HepG2 (cell line): ENCODE results near the gene CGREF1. TPM values are rescaled to one million over a fixed set of nuclear protein-coding genes. Genes with fewer than 3 reads are reported as not detected.

Experiments
- BCL3 ChIP-seq: sonication (generic); formaldehyde crosslinking; IDR thresholded peaks from 2 replicates; pipeline ENCODE4 v1.5.1; 2020; ENCODE audit warnings: mild to moderate bottlenecking, missing genetic modification reagents, moderate library complexity
- ELF3 ChIP-seq: IDR thresholded peaks from 2 replicates; pipeline ENCODE4 v1.6.1; 2016; ENCODE audit warnings: missing genetic modification reagents, missing compliant biosample characterization
- GPBP1L1 ChIP-seq: sonication (generic); formaldehyde crosslinking; IDR thresholded peaks from 2 replicates; pipeline ENCODE4 v1.5.0; 2020; ENCODE audit warnings: mild to moderate bottlenecking, missing genetic modification reagents
- MYPOP ChIP-seq: sonication (generic); formaldehyde crosslinking; IDR thresholded peaks from 2 replicates; pipeline ENCODE4 v1.8.1; 2023; ENCODE audit warnings: mild to moderate bottlenecking, moderate library complexity, missing genetic modification reagents
- NFYB ChIP-seq: sonication (generic); formaldehyde crosslinking; IDR thresholded peaks from 2 replicates; pipeline ENCODE4 v1.4.0; 2020; ENCODE audit warnings: missing genetic modification reagents
- NONO ChIP-seq, 2 experiments: fragments of 450-650 bp in 1 of 2; sonication (generic) in 1 of 2; formaldehyde crosslinking in 1 of 2; IDR thresholded peaks in 1 of 2; conservative IDR thresholded peaks in 1 of 2; 2 replicates each; pipeline versions ENCODE4 v1.6.1 to v1.8.0; 2017 to 2022; ENCODE audit warnings: mild to moderate bottlenecking in 1 of 2, missing genetic modification reagents in 1 of 2, moderate library complexity in 1 of 2
- SCMH1 ChIP-seq: sonication (generic); formaldehyde crosslinking; IDR thresholded peaks from 2 replicates; pipeline ENCODE4 v1.9.0; 2021; ENCODE audit warnings: missing genetic modification reagents, mild to moderate bottlenecking, borderline replicate concordance
- TBL1XR1 ChIP-seq: fragments of 150-350 bp; IDR thresholded peaks from 2 replicates; pipeline ENCODE4 v1.6.1; 2014; ENCODE audit warnings: borderline replicate concordance, low read length; ENCODE audit not compliant: partially characterized antibody
- TERF1 ChIP-seq: sonication (generic); formaldehyde crosslinking; IDR thresholded peaks from 2 replicates; pipeline ENCODE4 v1.8.0; 2022; ENCODE audit warnings: mild to moderate bottlenecking, missing genetic modification reagents, moderate library complexity
- ZBTB37 ChIP-seq: sonication (generic); formaldehyde crosslinking; IDR thresholded peaks from 2 replicates; pipeline ENCODE4 v1.4.0; 2020; ENCODE audit warnings: mild to moderate bottlenecking, missing genetic modification reagents
- ZHX1 ChIP-seq: sonication (generic); formaldehyde crosslinking; IDR thresholded peaks from 2 replicates; pipeline ENCODE4 v1.8.1; 2022; ENCODE audit warnings: low read depth, mild to moderate bottlenecking, missing genetic modification reagents
- ZNF414 ChIP-seq: sonication (generic); formaldehyde crosslinking; IDR thresholded peaks from 2 replicates; pipeline ENCODE4 v1.5.0; 2020; ENCODE audit warnings: missing genetic modification reagents
- ZNF512 ChIP-seq: sonication (generic); formaldehyde crosslinking; IDR thresholded peaks from 2 replicates; pipeline ENCODE4 v1.4.0; 2020; ENCODE audit warnings: mild to moderate bottlenecking, missing genetic modification reagents
- ZNF792 ChIP-seq: IDR thresholded peaks from 2 replicates; pipeline ENCODE4 v1.6.1; 2016
- polyA plus RNA-seq, 8 experiments: library from polyadenylated mRNA; depleted of rRNA in 3 of 8; stranded (reverse) in 7 of 8; unstranded in 1 of 8; fragments of >200 nt; fragmentation: Illumina TruSeq in 4 of 8; extraction: Trizol in 4 of 8; gene quantifications; 2 replicates each; pipeline versions ENCODE4 v1.2.1 to v1.2.3, GENCODE V29; 2011 to 2016; ENCODE audit warnings: low read depth in 4 of 8, missing spikeins in 1 of 8, mixed read lengths in 1 of 8; ENCODE audit not compliant: insufficient read depth in 1 of 8
- total RNA-seq, 5 experiments: library from RNA; depleted of rRNA; stranded (reverse); fragments of >200 nt; fragmentation: Illumina TruSeq; extraction: Trizol; gene quantifications; 2 replicates each; pipeline ENCODE4 v1.2.3, GENCODE V29; 2016; ENCODE audit warnings: low read depth in 1 of 5

The CGREF1 gene
- total and polyA plus RNA-seq, 2 of the 13 experiments (the other 11 are each of a cell fraction or from before 2014, with no cell fraction given): 13.9 to 23.4 TPM

- TF ChIP-seq GPBP1L1: no peak
- peak; percentile 75 for TF ChIP-seq TBL1XR1
- TF ChIP-seq NFYB: peak; percentile 96
- no peak for TF ChIP-seq SCMH1 (CRISPR knock-in tag)
- no peak for TF ChIP-seq TERF1 (CRISPR knock-in tag)
- peak; percentile 91; the same call in 1 of the 2 replicates for TF ChIP-seq BCL3
- peak; percentile 93; the same call in 1 of the 2 replicates for TF ChIP-seq ZNF414 (CRISPR knock-in tag)
- TF ChIP-seq ZNF512: 0 out of 2 replicates have a peak, but pooled peaks have one; percentile 37
- TF ChIP-seq NONO (IDR thresholded peaks at IDR 0.05): no peak
- peak; percentile 88 for TF ChIP-seq NONO (CRISPR knock-in tag; conservative IDR thresholded peaks at IDR 0.05)
- peak; percentile 95 for TF ChIP-seq ZNF792 (CRISPR knock-in tag)
- peak; percentile 23 for TF ChIP-seq ZBTB37 (CRISPR knock-in tag)
- peak; percentile 93 for TF ChIP-seq ELF3 (CRISPR knock-in tag)
- TF ChIP-seq MYPOP (CRISPR knock-in tag): peak; percentile 86
- peak; percentile 8; the same call in 1 of the 2 replicates for TF ChIP-seq ZHX1 (CRISPR knock-in tag)
Measured at GRCh38 chr2:27050996-27051901, 67.7 kb downstream of the CGREF1 start, which contains the start of gene AGBL5 (continued).
